ENCODE measurements around the gene GSTM5.

DNA sequence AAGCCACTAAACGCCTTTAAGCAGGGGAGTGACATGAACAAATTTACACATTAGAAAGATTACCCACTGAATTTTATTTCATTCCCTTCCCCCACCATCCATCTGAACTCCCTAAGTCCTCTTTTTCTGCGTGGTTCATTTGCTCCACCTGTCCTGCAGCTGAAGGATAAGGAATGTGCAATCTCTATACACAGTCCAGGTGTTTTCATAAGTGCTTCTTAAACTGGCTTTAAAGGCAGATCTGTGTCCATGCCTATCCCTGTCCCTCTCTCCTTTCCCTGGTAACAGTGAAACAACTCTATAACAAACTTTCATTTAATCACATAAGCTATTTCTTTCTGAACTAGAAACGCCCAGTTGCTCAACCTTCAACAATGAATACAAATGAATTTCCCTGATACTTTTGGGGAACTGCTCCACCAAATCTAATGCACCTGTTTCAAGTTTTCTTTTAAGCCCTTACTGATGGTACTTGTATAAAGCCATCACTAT, 20.4 kb downstream of the GSTM5 start:
- TF ChIP-seq, protein P1, sequence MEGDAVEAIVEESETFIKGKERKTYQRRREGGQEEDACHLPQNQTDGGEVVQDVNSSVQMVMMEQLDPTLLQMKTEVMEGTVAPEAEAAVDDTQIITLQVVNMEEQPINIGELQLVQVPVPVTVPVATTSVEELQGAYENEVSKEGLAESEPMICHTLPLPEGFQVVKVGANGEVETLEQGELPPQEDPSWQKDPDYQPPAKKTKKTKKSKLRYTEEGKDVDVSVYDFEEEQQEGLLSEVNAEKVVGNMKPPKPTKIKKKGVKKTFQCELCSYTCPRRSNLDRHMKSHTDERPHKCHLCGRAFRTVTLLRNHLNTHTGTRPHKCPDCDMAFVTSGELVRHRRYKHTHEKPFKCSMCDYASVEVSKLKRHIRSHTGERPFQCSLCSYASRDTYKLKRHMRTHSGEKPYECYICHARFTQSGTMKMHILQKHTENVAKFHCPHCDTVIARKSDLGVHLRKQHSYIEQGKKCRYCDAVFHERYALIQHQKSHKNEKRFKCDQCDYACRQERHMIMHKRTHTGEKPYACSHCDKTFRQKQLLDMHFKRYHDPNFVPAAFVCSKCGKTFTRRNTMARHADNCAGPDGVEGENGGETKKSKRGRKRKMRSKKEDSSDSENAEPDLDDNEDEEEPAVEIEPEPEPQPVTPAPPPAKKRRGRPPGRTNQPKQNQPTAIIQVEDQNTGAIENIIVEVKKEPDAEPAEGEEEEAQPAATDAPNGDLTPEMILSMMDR (IDR thresholded peaks at IDR 0.05): no peak
- no peak for TF ChIP-seq POLR2A (IDR thresholded peaks at IDR 0.05)

Data from body of pancreas (tissue), 4 donors.